B cell (primary cell): ENCODE data around the gene IPCEF1. TPM values are rescaled to one million over a fixed set of nuclear protein-coding genes. Genes with fewer than 3 reads are reported as not detected.

Experiments
- ATAC-seq: fragments of 200-7000 bp; cut with Tn5 transposase; one replicate; pipeline ENCODE4 v1.10.0; 2021; ENCODE audit warnings: low read depth, mild to moderate bottlenecking, moderate number of reproducible peaks, moderate library complexity
- CTCF ChIA-PET: fragments of 350-600 bp; sonication (Branson Sonifier 250); formaldehyde crosslinking; loops from one replicate; lab custom pipeline; 2021; ENCODE audit warnings: antibody characterized with exemption, inconsistent platforms; lab: Charles Lee
- POLR2A ChIA-PET: fragments of 350-600 bp; sonication (Branson Sonifier 250); formaldehyde crosslinking; loops from one replicate; lab custom pipeline; 2021; ENCODE audit warnings: antibody characterized with exemption; lab: Charles Lee
- DNase-seq: peaks from one replicate; pipeline ENCODE4 v3.0.0; 2013
- H2AFZ ChIP-seq: 2 replicates; pipeline ENCODE4 v1.6.1; 2012; ENCODE audit warnings: mild to moderate bottlenecking, low read depth, low read length; ENCODE audit not compliant: insufficient read depth, poor library complexity, severe bottlenecking
- H3K27ac ChIP-seq, 2 donors: 1 replicate in 1 of 2; 2 replicates in 1 of 2; pipeline ENCODE4 v1.5.1; 2012 to 2013; ENCODE audit warnings: low read length in 2 of 2, mild to moderate bottlenecking in 2 of 2, moderate library complexity in 1 of 2
- H3K27me3 ChIP-seq, 4 experiments: fragments of 200-600 bp in 1 of 4; sonication (generic) in 1 of 4; replicated peaks in 1 of 4; 1 replicate in 2 of 4; 2 replicates in 2 of 4; pipeline versions ENCODE4 v1.6.1 to v1.7.0; 2013 to 2016; ENCODE audit warnings: low read length in 3 of 4, mild to moderate bottlenecking in 2 of 4, mixed read lengths in 1 of 4, moderate library complexity in 1 of 4; ENCODE audit not compliant: insufficient read depth in 4 of 4, control insufficient read depth in 3 of 4; ENCODE audit errors: control extremely low read depth in 1 of 4
- H3K36me3 ChIP-seq, 2 experiments: replicated peaks in 1 of 2; 1 replicate in 1 of 2; 2 replicates in 1 of 2; pipeline versions ENCODE4 v1.6.1 to v1.7.1; 2013; ENCODE audit warnings: low read length in 1 of 2; ENCODE audit not compliant: insufficient read depth in 2 of 2, control insufficient read depth in 1 of 2; ENCODE audit errors: control extremely low read depth in 1 of 2, extremely low read depth in 1 of 2
- H3K4me1 ChIP-seq, 2 donors: fragments of 200-600 bp in 1 of 2; sonication (generic) in 1 of 2; 1 replicate in 1 of 2; 2 replicates in 1 of 2; pipeline versions ENCODE4 v1.5.1 to v1.6.1; 2013 to 2017; ENCODE audit warnings: low read length in 2 of 2; ENCODE audit not compliant: control insufficient read depth in 2 of 2, insufficient read depth in 2 of 2
- H3K4me2 ChIP-seq: replicated peaks from 2 replicates; pipeline ENCODE3; 2012; ENCODE audit warnings: mild to moderate bottlenecking, low read depth, low read length; ENCODE audit not compliant: poor library complexity, severe bottlenecking
- H3K4me3 ChIP-seq, 5 experiments: fragments of 200-600 bp in 1 of 5; sonication (generic) in 1 of 5; 1 replicate in 3 of 5; 2 replicates in 2 of 5; pipeline versions ENCODE4 v1.5.1 to v1.7.0; 2011 to 2016; ENCODE audit warnings: low read length in 4 of 5, mild to moderate bottlenecking in 4 of 5, low read depth in 2 of 5, control low read depth in 1 of 5, moderate library complexity in 1 of 5; ENCODE audit not compliant: insufficient read depth in 1 of 5; ENCODE audit errors: control extremely low read depth in 1 of 5, extremely low read depth in 1 of 5
- H3K79me2 ChIP-seq: fragments of 200-600 bp; sonication (generic); one replicate; pipeline ENCODE4 v1.6.0; 2016; ENCODE audit warnings: low read length; ENCODE audit not compliant: control insufficient read depth, insufficient read depth
- H3K9ac ChIP-seq: fragments of 200-600 bp; sonication (generic); 2 replicates; pipeline ENCODE4 v1.6.1; 2017; ENCODE audit warnings: mild to moderate bottlenecking, low read length, moderate library complexity
- H3K9me3 ChIP-seq, 3 donors: one replicate each; pipeline versions ENCODE4 v1.6.1 to v1.7.1; 2013; ENCODE audit warnings: low read length in 2 of 3; ENCODE audit not compliant: control insufficient read depth in 2 of 3, insufficient read depth in 1 of 3; ENCODE audit errors: control extremely low read depth in 1 of 3
- H4K20me1 ChIP-seq: 2 replicates; pipeline ENCODE4 v1.6.0; 2012; ENCODE audit warnings: mild to moderate bottlenecking, low read length; ENCODE audit not compliant: insufficient read depth, control insufficient read depth, poor library complexity, severe bottlenecking
- H3K27ac Mint-ChIP-seq: one replicate; pipeline ENCODE4 v1.8.0; 2021; ENCODE audit warnings: mixed read lengths
- H3K27me3 Mint-ChIP-seq: one replicate; pipeline ENCODE4 v1.8.0; 2021; ENCODE audit warnings: mixed read lengths
- H3K4me1 Mint-ChIP-seq: one replicate; pipeline ENCODE4 v1.8.0; 2021; ENCODE audit warnings: mixed read lengths
- H3K4me3 Mint-ChIP-seq: one replicate; pipeline ENCODE4 v1.8.0; 2021; ENCODE audit warnings: mixed read lengths
- H3K9me3 Mint-ChIP-seq: one replicate; pipeline ENCODE4 v1.8.0; 2022; ENCODE audit warnings: mixed read lengths; ENCODE audit not compliant: insufficient read depth
- EZH2 ChIP-seq: IDR thresholded peaks from 2 replicates; pipeline ENCODE4 v1.6.1; 2012; ENCODE audit warnings: borderline replicate concordance, low read depth, mild to moderate bottlenecking, moderate library complexity, low read length; ENCODE audit not compliant: insufficient read depth, poor library complexity, severe bottlenecking
- WGBS: methylation state at CpG from one replicate; pipeline ENCODE4 v1.1.5; 2013; ENCODE audit warnings: missing lambda C conversion rate; ENCODE audit not compliant: insufficient coverage; 5-methylcytosine and 5-hydroxymethylcytosine counted together
- intact Hi-C: fragments of 100-400 bp; cut with micrococcal nuclease; formaldehyde crosslinking; loops from one replicate; pipeline ENCODE4 v1.10.0; 2022
- polyA plus RNA-seq: library from polyadenylated mRNA; depleted of rRNA; stranded (reverse); fragments of >200 nt; gene quantifications from 2 replicates; pipeline ENCODE4 v1.2.3, GENCODE V29; 2012
- total RNA-seq, 2 donors: library from RNA; stranded (reverse); fragments of 120-200 nt in 1 of 2; gene quantifications; 1 replicate in 1 of 2; 2 replicates in 1 of 2; pipeline versions ENCODE4 v1.2.3 to v1.2.4, GENCODE V29; 2013 to 2022
- TF ChIP-seq, protein P1 (sequence below): fragments of 200-600 bp; IDR thresholded peaks from one replicate; pipeline ENCODE4 v1.8.0; 2022; ENCODE audit warnings: antibody characterized with exemption, mild to moderate bottlenecking

Gene IPCEF1
- total and polyA plus RNA-seq, 2 donors (not counting 1 experiment from before 2014, with no cell fraction given): 0.22 to 0.94 TPM

GRCh38 chr6:154298297-154298696 is 58.3 kb downstream of the IPCEF1 start:
- Histone ChIP-seq H3K27me3 (peaks cover 0 to 4% (median 0%) of the 10 kb centered on the region in 4 experiments), H3K4me2 (no peak overlapping the region), H3K79me2 (no peaks in the 10 kb centered on the region), H3K9ac (no peak overlapping the region), H3K4me1 (peaks cover 10 to 13% of the 10 kb centered on the region in 2 donors), H3K27ac (no peak overlapping the region), H2AFZ (no peak overlapping the region), H3K36me3 (no peaks in the 10 kb centered on the region), H3K9me3 (peaks cover 0 to 3% (median 0%) of the 10 kb centered on the region in 3 donors), H3K4me3 (no peak overlapping the region), H4K20me1 (no peaks in the 10 kb centered on the region)
- no peak for ATAC-seq
- Mint-ChIP-seq H3K9me3 (no peaks in the 10 kb centered on the region), H3K27me3 (peaks cover 3% of the 10 kb centered on the region), H3K4me3 (no peak overlapping the region), H3K4me1 (peaks cover 11% of the 10 kb centered on the region), H3K27ac (no peak overlapping the region)
- ChIA-PET POLR2A (no interaction called here), CTCF (no interaction called here)
- TF ChIP-seq, protein P1, sequence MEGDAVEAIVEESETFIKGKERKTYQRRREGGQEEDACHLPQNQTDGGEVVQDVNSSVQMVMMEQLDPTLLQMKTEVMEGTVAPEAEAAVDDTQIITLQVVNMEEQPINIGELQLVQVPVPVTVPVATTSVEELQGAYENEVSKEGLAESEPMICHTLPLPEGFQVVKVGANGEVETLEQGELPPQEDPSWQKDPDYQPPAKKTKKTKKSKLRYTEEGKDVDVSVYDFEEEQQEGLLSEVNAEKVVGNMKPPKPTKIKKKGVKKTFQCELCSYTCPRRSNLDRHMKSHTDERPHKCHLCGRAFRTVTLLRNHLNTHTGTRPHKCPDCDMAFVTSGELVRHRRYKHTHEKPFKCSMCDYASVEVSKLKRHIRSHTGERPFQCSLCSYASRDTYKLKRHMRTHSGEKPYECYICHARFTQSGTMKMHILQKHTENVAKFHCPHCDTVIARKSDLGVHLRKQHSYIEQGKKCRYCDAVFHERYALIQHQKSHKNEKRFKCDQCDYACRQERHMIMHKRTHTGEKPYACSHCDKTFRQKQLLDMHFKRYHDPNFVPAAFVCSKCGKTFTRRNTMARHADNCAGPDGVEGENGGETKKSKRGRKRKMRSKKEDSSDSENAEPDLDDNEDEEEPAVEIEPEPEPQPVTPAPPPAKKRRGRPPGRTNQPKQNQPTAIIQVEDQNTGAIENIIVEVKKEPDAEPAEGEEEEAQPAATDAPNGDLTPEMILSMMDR: no peak
- no peak for TF ChIP-seq EZH2
- DNase-seq: no peak
- intact Hi-C loops: no loop called here
- WGBS: no CpG with 5 or more reads among the region's 3 CpGs

GRCh38 chr6:154297721-154298120 is 58.9 kb downstream of the IPCEF1 start:
- POLR2A ChIA-PET: no interaction called here
- intact Hi-C loops: no loop called here
- peaks cover 0 to 4% (median 0%) of the 10 kb centered on the region in 4 experiments for H3K27me3 ChIP-seq
- no peaks in the 10 kb centered on the region for H3K9me3 Mint-ChIP-seq
- H3K4me1 ChIP-seq: peaks cover 10 to 11% of the 10 kb centered on the region in 2 donors
- H3K4me3 Mint-ChIP-seq: no peak overlapping the region
- no peak for DNase-seq
- no peak overlapping the region for H3K9ac ChIP-seq
- H3K27ac Mint-ChIP-seq: no peak overlapping the region
- ATAC-seq: no peak
- WGBS: 100% methylated on average over 3 of the region's 3 CpGs
- H3K4me2 ChIP-seq: no peak overlapping the region
- no peak for TF ChIP-seq EZH2
- TF ChIP-seq, protein P1: no peak
- H3K27me3 Mint-ChIP-seq: peaks cover 3% of the 10 kb centered on the region
- H3K27ac ChIP-seq: no peak overlapping the region
- H2AFZ ChIP-seq: no peak overlapping the region
- CTCF ChIA-PET: no interaction called here
- H3K4me3 ChIP-seq: no peak overlapping the region
- no peaks in the 10 kb centered on the region for H4K20me1 ChIP-seq
- H3K36me3 ChIP-seq: no peaks in the 10 kb centered on the region
- H3K4me1 Mint-ChIP-seq: peaks cover 9% of the 10 kb centered on the region
- H3K79me2 ChIP-seq: no peaks in the 10 kb centered on the region
- peaks cover 0 to 3% (median 0%) of the 10 kb centered on the region in 3 donors for H3K9me3 ChIP-seq
